Measurements from ENCODE around the gene DENND1B.

Gene DENND1B

DNA sequence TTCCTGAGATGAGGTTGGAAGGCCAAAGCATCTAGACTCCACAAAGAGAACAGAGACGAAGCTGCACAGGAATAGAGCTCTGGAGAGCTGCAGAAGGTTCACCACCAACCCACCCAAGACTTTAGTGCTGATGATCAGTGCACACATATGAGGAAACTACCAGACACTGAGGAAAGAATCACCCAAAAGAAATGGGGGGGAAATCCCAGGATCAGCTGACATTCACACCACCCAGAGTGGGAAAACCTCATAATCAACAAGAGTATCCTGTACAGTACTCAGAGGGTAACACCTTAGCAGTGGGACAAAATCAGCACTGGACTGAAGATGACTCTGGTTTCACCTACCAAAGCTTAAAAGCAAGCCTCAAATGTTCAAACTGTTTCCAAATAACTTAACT is 36.4 kb downstream of the DENND1B start:
- no peak for TF ChIP-seq ZFX (IDR thresholded peaks at IDR 0.05)
- TF ChIP-seq, protein P1, sequence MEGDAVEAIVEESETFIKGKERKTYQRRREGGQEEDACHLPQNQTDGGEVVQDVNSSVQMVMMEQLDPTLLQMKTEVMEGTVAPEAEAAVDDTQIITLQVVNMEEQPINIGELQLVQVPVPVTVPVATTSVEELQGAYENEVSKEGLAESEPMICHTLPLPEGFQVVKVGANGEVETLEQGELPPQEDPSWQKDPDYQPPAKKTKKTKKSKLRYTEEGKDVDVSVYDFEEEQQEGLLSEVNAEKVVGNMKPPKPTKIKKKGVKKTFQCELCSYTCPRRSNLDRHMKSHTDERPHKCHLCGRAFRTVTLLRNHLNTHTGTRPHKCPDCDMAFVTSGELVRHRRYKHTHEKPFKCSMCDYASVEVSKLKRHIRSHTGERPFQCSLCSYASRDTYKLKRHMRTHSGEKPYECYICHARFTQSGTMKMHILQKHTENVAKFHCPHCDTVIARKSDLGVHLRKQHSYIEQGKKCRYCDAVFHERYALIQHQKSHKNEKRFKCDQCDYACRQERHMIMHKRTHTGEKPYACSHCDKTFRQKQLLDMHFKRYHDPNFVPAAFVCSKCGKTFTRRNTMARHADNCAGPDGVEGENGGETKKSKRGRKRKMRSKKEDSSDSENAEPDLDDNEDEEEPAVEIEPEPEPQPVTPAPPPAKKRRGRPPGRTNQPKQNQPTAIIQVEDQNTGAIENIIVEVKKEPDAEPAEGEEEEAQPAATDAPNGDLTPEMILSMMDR (conservative IDR thresholded peaks at IDR 0.05) = no peak
- H3K27ac ChIP-seq = no peak overlapping the region

DNA sequence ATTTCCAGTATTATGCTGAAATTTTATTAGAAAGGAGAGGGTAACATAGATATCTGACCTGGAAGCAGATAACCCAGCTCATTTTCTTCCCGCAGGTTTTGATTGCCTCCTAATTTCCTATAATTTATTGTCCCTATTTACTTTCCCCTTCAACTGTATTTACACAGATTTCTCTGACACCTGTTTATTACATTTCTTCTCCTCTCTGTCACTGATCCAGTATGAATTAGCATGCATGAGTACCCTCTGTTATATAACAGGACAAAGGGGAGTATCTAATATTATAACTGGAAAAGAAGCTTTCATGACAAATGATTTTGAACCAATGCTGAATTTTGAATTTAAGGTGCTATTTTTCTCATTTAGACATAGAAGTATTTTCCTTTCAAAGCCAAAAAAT is 37.4 kb downstream of the DENND1B start:
- H3K27ac ChIP-seq = no peak overlapping the region
- TF ChIP-seq ZFX (IDR thresholded peaks at IDR 0.05) = no peak
- TF ChIP-seq, protein P1 (conservative IDR thresholded peaks at IDR 0.05) = no peak

DNA sequence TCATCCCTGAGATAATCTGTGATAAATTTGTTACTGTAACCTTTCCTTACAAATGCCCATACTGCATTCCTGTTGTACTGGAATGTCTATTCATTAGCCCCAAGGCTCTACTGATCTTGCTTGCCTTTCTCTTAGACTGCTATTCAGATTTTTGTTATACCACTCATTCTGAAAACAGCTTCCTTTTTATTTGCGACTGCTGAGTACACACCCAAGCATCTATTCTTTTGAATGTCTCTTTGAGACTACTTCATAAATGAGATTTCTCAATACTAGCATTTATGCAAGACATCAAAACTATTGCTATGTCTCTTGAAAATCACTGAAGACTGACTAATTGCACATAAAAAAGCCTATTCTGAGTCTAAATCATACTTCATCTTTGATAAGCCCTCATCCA is 38.6 kb downstream of the DENND1B start:
- H3K27ac ChIP-seq = no peak overlapping the region
- TF ChIP-seq, protein P1 (conservative IDR thresholded peaks at IDR 0.05) = no peak
- TF ChIP-seq ZFX (IDR thresholded peaks at IDR 0.05) = no peak

DNA sequence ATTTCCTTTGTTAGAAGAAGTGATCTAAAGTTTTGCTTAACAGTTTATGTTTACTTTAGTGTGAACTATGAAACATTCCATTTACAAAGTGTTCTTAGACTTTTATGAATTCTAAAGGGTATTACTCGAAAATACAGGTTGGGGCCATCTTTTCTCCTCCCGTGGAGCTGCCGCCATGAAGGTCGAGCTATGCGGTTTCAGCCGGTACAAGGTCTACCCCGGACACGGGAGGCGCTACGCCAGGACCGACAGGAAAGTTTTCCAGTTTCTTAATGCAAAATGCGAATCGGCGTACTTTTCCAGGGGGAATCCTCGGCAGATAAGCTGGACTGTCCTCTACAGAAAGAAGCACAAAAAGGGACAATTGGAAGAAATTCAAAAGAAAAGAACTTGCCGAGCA is 39.8 kb downstream of the DENND1B start:
- H3K27ac ChIP-seq = no peak overlapping the region
- TF ChIP-seq ZFX (IDR thresholded peaks at IDR 0.05) = no peak
- TF ChIP-seq, protein P1 (conservative IDR thresholded peaks at IDR 0.05) = no peak

DNA sequence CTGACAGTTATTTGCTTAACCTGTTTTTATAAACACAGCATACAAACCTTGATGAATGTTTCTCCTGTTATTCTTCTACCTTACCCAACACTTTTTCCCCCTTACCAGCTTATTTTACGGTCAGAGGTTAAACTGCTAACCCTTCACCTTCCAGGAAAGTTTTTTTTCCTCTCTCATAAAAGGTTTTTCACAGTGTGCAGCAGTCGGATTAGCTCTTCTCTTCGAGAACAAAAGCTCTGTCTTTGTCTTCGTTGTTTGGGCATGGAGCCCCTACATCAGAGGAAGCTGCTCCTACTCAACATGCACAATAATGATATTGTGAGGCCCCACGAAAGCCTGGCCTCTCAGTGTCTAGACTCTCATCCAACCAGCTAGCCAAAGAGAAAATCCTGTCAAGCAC is 42.0 kb downstream of the DENND1B start:
- no peak for TF ChIP-seq ZFX (IDR thresholded peaks at IDR 0.05)
- TF ChIP-seq, protein P1 (conservative IDR thresholded peaks at IDR 0.05) = no peak
- no peak overlapping the region for H3K27ac ChIP-seq

DNA sequence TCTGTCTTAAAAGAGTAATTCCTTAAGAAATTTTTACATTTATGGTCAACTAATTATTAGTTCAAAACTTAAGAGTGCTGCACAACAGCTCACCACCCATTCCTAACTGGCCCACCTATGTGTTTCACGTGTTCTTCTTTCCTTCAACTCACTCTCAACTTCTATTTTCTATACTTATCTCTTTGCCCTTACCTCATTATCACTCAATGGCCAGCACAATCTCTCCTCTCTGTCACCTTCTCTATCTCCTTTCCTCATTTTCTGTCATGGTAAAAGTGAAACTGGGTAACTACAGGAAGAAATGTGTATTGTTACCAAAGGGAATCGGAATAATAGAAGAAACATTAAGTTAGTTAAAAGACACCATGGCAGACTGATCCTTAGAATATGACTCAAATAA is 43.1 kb downstream of the DENND1B start:
- TF ChIP-seq, protein P1 (conservative IDR thresholded peaks at IDR 0.05) = no peak
- no peak for TF ChIP-seq ZFX (IDR thresholded peaks at IDR 0.05)
- no peak overlapping the region for H3K27ac ChIP-seq

DNA sequence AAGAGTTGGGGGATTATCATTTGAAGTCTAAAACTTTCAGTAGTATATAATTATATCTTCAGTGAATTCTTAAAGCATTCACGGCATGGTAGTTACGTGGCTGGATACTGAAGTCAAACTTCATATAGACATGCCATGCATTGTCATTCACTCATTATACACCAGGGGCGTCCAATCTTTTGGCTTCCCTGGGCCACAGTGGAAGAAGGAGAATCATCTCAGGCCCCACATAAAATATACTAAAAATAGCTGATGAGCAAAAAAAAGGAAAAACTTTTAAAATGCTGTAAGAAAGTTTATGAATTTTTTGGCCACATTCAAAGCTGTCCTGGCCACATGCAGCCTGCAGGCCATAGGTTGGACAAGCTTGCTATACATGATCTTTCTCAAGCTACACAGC is 43.8 kb downstream of the DENND1B start:
- no peak for TF ChIP-seq ZFX (IDR thresholded peaks at IDR 0.05)
- TF ChIP-seq, protein P1 (conservative IDR thresholded peaks at IDR 0.05) = no peak; the same call in 1 of the 2 replicates
- no peak overlapping the region for H3K27ac ChIP-seq

Data from C4-2B (cell line).